D721Med (cell line): ENCODE measurements around the gene ACSL6.

Experiments
- DNase-seq: peaks from one replicate; pipeline ENCODE4 v3.0.0; 2011; ENCODE audit warnings: low spot score; ENCODE audit not compliant: insufficient read length
- FAIRE-seq: peaks from 2 replicates; lab custom pipeline; 2011; peaks lifted over from hg19 to GRCh38; lab: Jason Lieb, UNC
- CTCF ChIP-seq: IDR thresholded peaks from 2 replicates; pipeline ENCODE4 v1.5.1; 2012; ENCODE audit warnings: mild to moderate bottlenecking, control low read depth; ENCODE audit not compliant: insufficient read depth; ENCODE audit errors: missing control alignments

The ACSL6 gene

GRCh38 chr5:132011622-132012343 is at the start of gene ACSL6:
ACSL6 (minus strand) TSS chr5:132011658; CDS start chr5:132011553, 105 bp downstream.
- DNase-seq (peak; percentile 45), FAIRE-seq (no peak)
- no peak for TF ChIP-seq CTCF

GRCh38 chr5:132060501-132061161 is 49.2 kb upstream of the ACSL6 start, which contains the start of gene IL3:
IL3 (plus strand) TSS chr5:132060655; CDS start chr5:132060707, 52 bp downstream.
- DNase-seq (no peak), FAIRE-seq (no peak)
- no peak for TF ChIP-seq CTCF

- DNase-seq (no peak), FAIRE-seq (no peak)
- no peak for TF ChIP-seq CTCF
These were observed 48.4 kb upstream of the ACSL6 start for GRCh38 chr5:132059696-132060500.

- TF ChIP-seq CTCF: no peak
- FAIRE-seq (no peak), DNase-seq (no peak)
These were observed 47.7 kb upstream of the ACSL6 start for GRCh38 chr5:132059043-132059695.

- no peak for FAIRE-seq
- no peak for TF ChIP-seq CTCF
These were observed 47.2 kb upstream of the ACSL6 start for GRCh38 chr5:132058646-132059042.

GRCh38 chr5:132057498-132058255 is 46.2 kb upstream of the ACSL6 start:
- no peak for DNase-seq
- no peak for FAIRE-seq
- TF ChIP-seq CTCF: no peak

More at GRCh38 chr5:132058646-132059042, 47.2 kb upstream of the ACSL6 start:
- DNase-seq: peak; percentile 11
